ENCODE measurements around the gene KCNJ16.

The KCNJ16 gene

DNA sequence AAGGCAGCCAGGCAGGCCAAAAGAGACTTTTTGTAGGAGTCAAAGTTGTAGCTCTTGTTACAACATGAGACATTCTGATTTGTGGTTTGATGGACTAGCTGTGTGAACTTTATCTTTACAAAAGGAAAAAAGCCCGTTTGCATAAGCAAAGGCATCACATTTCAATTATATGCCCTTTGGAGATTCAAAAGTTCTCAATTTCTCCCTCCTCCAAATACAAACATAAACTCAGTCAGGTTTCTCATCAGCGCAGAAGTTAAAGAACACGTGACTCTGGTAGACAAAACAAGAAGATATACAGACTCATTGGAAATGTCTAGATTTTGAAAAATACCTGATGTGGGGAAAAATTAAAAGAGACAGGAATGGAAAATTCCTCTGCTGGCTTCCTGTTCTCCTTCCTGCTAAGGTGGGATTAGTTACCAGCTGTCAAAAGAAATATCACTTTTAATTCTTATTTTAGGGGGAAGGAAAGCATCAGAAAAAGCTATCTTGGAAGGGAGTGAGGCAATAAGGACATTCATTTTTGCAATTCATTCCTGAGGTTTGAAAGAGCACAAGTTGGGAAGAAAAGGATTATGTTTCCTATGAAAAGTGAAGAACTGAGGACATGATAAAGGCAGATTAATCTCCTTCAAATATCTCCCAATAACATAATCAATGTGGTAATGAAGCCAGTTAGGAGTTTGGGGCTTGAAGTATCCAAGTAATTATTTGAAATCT is 4.6 kb upstream of the KCNJ16 start:
- no peak for DNase-seq (ENCODE audit: low read depth in 2 of 2)

DNA sequence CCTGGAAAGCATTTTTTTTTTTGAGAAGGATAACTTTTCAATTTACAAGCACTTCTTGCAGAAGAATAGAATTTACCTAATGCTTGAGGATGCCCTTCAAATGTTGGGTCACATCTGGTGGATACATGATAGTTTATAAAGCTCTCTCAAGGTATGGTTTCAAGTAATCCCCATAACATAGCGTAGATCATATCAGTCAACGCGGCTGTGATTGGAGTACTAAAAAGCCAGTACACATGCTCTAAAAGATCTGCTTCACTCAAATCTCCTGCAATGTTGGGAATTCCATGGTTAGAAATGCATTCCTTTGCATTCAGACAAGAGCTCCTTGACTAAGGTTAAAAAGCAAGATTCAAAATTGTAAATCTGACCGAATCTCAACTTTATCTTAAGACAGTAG is 3.9 kb upstream of the KCNJ16 start:
- DNase-seq (ENCODE audit: low read depth in 2 of 2), result no peak

- DNase-seq (ENCODE audit: low read depth in 2 of 2), result no peak
Measured at GRCh38 chr17:70071620-70072019, 3.4 kb upstream of the KCNJ16 start.

DNA sequence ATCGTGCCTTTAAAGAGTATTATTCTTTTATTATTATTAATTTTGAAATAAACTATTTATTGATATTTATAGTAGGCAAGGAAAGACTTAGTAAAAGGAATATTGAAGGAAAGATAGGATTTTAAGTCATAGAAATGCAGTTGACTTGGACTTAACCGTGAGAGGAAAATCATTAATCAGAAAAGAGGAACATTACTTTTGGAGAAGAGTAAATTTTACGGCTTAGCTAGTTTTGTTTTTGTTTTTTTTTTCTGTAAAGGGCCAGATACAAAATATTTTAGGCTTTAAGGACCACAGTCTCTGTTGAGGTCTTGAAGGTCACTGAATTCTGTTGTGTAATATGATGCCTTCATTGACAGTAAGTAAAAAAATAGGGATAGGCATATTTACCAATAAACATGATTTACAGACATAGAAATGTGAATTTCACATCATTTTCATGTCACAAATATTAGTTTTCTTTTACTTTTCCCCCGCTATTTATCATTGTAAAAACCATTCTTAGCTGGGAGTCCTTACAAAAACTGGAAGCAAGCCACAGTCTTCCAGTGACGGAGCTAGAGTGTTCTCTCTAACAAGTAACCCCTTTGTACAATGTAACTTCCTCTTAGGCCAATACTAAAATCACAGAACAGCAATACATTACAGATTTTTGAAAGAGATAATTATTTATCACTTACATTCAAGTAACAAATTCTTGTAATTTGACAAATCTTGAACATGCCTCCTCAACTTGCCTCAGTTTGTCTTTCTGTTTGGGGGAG is 2.3 kb upstream of the KCNJ16 start:
- no peak for DNase-seq (ENCODE audit: low read depth in 2 of 2)

DNA sequence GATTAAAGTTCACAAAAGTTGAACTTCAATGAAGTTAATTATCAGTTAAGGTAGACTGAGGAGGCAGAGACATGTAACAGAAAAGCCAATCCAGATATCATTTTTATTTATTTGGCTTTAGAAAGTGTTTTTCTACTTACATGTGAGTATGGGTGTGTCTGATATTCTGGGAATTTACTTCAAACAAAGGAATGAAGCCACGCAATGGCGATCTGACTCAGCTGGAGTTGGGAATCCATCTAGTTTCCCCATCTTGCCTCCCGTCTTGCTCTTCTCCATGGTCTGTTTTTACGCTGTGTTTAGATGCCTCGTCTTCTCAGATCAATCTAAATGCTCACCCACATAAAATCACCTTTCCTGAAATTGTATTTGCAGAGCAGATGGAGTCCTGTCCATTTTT is 1.7 kb upstream of the KCNJ16 start:
- no peak for DNase-seq (ENCODE audit: low read depth in 2 of 2)

- no peak for DNase-seq (ENCODE audit: low read depth in 2 of 2)
Measured at GRCh38 chr17:70073799-70074198, 1.2 kb upstream of the KCNJ16 start.

DNA sequence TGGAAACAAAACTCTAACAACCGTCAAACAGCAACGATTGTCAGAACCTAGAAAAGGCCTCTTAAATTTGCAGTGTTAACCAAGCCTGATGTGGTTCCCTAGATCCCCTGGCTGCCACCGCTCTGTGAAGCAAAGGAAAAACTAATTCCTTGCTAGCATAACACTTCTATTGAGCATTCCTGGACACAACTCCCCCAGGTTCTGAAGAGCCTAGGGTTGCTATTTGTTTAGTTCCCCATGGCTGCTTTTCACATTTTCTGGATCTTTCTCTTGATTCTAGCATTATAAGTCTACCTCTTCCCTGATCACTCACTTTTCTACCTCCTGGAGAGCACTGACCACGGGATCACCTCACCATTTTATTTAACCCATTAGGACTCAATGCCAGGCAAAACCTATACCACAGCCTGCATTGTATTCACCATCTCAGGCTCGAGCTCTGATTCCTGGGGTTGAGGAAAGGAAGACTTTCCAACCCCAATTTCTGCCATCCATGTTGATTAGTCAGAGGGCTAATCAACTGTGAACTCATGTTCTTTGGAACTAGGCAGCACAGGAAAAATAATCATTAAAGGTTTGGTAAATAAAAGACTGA is 692 bp upstream of the KCNJ16 start:
- no peak for DNase-seq (ENCODE audit: low read depth in 2 of 2)

GRCh38 chr17:70076189-70076588 is 1.2 kb downstream of the KCNJ16 start:
- no peak for DNase-seq (ENCODE audit: low read depth in 2 of 2)

- no peak for DNase-seq (ENCODE audit: low read depth in 2 of 2)
Measured at GRCh38 chr17:70076831-70077230, 1.8 kb downstream of the KCNJ16 start.

GRCh38 chr17:70078549-70078948 is 3.5 kb downstream of the KCNJ16 start:
- no peak for DNase-seq (ENCODE audit: low read depth in 2 of 2)

DNA sequence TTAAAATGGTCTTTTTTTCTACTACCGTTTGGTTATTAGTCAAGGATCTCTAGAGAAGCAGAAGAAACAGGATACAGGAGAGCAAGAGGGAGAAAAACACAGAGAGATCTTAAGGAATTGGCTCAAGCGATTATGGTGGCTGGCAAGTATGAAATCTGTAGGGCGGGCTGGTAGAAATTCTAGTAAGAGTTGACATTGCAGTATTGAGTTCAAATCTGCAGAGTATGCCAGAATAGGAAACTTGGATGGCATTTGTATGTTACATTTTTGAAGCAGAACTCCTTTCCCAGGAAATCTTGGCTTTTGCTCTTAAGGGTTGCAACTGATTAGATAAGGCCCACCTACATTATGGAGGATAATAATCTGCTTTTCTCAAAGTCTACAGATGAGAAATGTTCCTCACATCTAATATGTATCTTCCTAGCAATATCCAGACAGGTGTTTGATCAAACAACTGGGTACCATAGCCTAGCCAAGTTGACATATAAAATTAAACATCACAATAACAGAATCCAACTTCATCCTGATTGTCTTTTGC is 4.0 kb downstream of the KCNJ16 start:
- DNase-seq (ENCODE audit: low read depth in 2 of 2), result no peak

GRCh38 chr17:70080541-70081347 is 5.7 kb downstream of the KCNJ16 start:
- DNase-seq (ENCODE audit: low read depth in 2 of 2), result no peak

- DNase-seq (ENCODE audit: low read depth in 2 of 2), result no peak
Measured at GRCh38 chr17:70081885-70082284, 6.9 kb downstream of the KCNJ16 start.

DNA sequence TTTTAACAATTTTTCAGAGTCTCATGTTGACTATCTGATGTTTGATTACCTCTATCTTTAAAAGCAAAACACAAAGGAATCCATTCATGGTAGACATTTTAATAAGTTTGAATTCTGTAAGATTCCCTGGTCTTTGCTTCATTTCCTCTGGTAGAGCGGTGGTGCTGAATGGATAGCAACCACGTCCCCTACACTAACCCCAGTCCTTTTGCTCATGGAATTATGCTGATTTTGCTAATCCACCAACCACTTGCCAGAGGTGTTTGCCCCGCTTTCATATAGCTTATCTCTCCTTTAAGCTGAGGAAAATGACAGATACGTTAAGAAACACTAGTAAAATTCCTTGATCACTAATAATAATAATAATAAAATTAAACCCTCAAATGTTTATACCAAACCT is 9.5 kb downstream of the KCNJ16 start:
- DNase-seq (ENCODE audit: low read depth in 2 of 2), result no peak

DNA sequence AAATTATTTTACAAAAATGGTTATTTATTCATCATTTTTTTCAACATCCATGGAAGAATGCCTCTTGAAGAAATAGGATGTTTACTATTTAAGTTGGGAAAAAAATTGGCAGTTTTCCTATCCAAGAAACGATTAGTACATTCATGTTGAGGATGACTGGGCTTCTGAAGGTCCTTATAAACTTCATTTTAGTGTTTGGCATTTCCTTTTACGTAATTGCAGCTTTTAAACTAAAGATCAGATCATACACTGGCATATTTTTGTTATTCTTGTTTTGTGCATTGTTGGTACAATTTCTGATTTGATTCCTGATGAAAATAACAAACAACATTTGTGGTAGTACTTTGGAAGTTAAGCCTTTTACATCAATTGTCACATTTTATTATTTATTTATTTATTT is 11.5 kb downstream of the KCNJ16 start:
- DNase-seq (ENCODE audit: low read depth in 2 of 2), result no peak

DNA sequence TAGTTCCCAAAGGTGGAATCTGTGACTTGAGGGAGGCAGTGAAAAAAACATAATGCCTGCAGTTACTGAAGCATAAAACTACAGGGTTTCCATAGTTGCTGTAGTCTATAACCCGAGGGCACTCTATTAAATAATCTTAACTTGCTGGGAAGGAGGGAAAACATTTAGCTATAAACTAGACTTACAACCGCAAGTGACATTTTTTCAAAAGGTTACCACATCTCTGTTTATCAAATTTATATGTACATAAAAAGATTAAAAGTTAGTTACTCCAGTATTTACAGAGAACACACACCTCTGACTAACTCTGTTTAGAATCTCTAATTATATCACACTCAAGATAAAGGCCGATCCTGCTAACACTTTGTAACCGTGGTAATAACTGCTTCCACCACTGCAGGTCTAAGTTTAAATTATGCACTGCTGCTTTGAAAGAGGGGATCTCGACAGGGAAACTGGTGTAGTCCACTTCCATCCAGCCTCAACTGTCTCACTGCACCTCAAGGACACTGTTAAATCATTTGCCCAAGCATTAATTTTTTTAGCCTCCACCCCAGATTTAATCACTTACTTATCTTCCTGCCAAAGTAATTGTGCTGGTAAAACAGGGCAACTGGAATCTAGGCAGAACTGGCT is 14.6 kb downstream of the KCNJ16 start:
- no peak for DNase-seq (ENCODE audit: low read depth in 2 of 2)

- DNase-seq (ENCODE audit: low read depth in 2 of 2), result no peak
Measured at GRCh38 chr17:70091005-70091568, 16.1 kb downstream of the KCNJ16 start.

- DNase-seq (ENCODE audit: low read depth in 2 of 2), result no peak
Measured at GRCh38 chr17:70091696-70092095, 16.7 kb downstream of the KCNJ16 start.

DNA sequence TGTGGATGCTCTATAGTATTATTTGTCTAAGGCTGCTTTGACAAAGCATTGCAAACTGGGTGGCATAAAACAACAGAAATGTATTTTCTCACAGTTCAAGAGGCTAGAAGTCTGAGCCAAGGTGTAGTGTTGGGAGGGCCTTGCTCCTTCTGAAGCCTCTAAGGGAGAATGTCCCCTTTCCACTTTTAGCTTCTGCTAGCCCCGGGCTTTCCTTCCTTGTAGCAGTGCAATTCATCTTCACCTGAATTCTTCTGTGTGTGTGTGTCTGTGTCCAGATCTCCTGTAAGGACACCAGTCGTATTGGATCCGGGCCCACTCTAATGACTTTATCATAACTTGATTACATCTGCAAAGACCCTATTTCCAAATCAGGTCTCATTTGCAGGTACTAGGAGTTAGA is 18.1 kb downstream of the KCNJ16 start:
- no peak for DNase-seq (ENCODE audit: low read depth in 2 of 2)

GRCh38 chr17:70095455-70095854 is 20.4 kb downstream of the KCNJ16 start:
- no peak for DNase-seq (ENCODE audit: low read depth in 2 of 2)

GRCh38 chr17:70096861-70097260 is 21.8 kb downstream of the KCNJ16 start:
- no peak for DNase-seq (ENCODE audit: low read depth in 2 of 2)
